Neutrophil (primary cell): Measurements from ENCODE around the gene BLOC1S5.
"Not testable (repeated sequence)": the region's sequence is repeated elsewhere in the genome, so short reads cannot be mapped to it uniquely, and the experiment has no call there.

Experiments
- H3K27ac ChIP-seq: fragments of 200-600 bp; sonication (generic); 2 replicates; pipeline ENCODE4 v1.5.1; 2016; ENCODE audit warnings: mild to moderate bottlenecking, moderate library complexity
- H3K27me3 ChIP-seq: fragments of 200-600 bp; sonication (generic); 2 replicates; pipeline ENCODE4 v1.6.0; 2016; ENCODE audit warnings: mild to moderate bottlenecking
- H3K36me3 ChIP-seq: fragments of 200-600 bp; sonication (generic); 2 replicates; pipeline ENCODE4 v1.5.1; 2017
- H3K4me1 ChIP-seq, 2 experiments: fragments of 200-600 bp in 1 of 2; sonication (generic) in 1 of 2; 1 replicate in 1 of 2; 2 replicates in 1 of 2; pipeline versions ENCODE4 v1.5.1 to v1.6.1; 2013 to 2016; ENCODE audit warnings: low read depth in 1 of 2, low read length in 1 of 2, mild to moderate bottlenecking in 1 of 2, moderate library complexity in 1 of 2; ENCODE audit not compliant: control insufficient read depth in 1 of 2, insufficient read depth in 1 of 2
- H3K4me3 ChIP-seq, 2 experiments: fragments of 200-600 bp in 1 of 2; sonication (generic) in 1 of 2; 1 replicate in 1 of 2; 2 replicates in 1 of 2; pipeline ENCODE4 v1.5.1; 2013 to 2016; ENCODE audit warnings: low read depth in 1 of 2, low read length in 1 of 2, mild to moderate bottlenecking in 1 of 2, moderate library complexity in 1 of 2
- H3K9me3 ChIP-seq: fragments of 200-600 bp; sonication (generic); 2 replicates; pipeline ENCODE4 v1.5.1; 2016
- TF ChIP-seq, protein P1 (sequence below): fragments of 200-600 bp; sonication (generic); IDR thresholded peaks from 2 replicates; pipeline ENCODE4 v1.5.1; 2016; ENCODE audit warnings: antibody characterized with exemption

The BLOC1S5 gene

DNA sequence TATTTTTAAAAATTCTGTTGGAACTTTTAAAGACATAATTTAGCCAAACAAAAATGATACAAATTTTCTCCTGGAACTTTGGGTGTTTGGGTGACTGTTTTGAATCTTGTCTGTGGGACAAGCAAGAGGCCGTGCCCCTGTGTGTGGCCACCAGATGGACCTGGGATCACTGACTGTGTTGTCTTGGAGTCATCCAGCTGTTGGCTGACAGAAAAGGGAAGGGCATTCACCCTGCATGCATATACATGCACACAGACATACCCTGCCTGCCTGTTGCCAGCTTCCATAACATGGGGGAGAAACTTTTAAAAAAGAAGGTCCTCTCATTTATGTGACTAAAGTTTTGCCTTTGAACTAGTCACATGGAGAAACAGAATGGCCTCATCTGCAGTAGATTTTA is 72.7 kb downstream of the BLOC1S5 start:
- no peaks in the 10 kb centered on the region for H3K9me3 ChIP-seq
- TF ChIP-seq, protein P1, sequence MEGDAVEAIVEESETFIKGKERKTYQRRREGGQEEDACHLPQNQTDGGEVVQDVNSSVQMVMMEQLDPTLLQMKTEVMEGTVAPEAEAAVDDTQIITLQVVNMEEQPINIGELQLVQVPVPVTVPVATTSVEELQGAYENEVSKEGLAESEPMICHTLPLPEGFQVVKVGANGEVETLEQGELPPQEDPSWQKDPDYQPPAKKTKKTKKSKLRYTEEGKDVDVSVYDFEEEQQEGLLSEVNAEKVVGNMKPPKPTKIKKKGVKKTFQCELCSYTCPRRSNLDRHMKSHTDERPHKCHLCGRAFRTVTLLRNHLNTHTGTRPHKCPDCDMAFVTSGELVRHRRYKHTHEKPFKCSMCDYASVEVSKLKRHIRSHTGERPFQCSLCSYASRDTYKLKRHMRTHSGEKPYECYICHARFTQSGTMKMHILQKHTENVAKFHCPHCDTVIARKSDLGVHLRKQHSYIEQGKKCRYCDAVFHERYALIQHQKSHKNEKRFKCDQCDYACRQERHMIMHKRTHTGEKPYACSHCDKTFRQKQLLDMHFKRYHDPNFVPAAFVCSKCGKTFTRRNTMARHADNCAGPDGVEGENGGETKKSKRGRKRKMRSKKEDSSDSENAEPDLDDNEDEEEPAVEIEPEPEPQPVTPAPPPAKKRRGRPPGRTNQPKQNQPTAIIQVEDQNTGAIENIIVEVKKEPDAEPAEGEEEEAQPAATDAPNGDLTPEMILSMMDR = no peak
- H3K27ac ChIP-seq = no peak overlapping the region
- no peaks in the 10 kb centered on the region for H3K4me1 ChIP-seq
- no peaks in the 10 kb centered on the region for H3K36me3 ChIP-seq
- H3K27me3 ChIP-seq = no peaks in the 10 kb centered on the region
- H3K4me3 ChIP-seq = no peak overlapping the region

DNA sequence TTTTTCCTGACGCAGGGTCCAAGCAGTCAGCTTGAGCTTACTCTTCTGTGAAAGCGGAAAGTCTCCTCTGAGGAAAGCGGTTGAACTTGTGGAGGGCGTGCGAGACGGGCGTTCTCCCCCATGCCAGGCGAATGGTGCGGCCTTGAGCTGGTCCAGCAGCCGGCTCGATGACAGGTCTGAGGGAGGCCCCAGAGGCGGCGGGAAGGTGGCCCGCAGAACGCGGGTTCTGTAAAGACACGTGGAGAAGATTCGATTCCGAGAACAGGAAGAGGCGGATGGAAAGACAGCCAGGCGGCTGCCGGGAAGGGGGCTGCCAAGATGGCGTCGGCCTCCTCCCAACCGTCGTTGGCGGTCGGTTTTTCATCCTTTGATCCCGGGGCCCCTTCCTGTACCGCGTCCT is 78.0 kb downstream of the BLOC1S5 start:
- TF ChIP-seq, protein P1 = no peak
- Histone ChIP-seq H3K36me3 (no peaks in the 10 kb centered on the region), H3K9me3 (no peaks in the 10 kb centered on the region), H3K27me3 (no peaks in the 10 kb centered on the region), H3K4me3 (no peak overlapping the region), H3K4me1 (no peaks in the 10 kb centered on the region), H3K27ac (no peak overlapping the region)

DNA sequence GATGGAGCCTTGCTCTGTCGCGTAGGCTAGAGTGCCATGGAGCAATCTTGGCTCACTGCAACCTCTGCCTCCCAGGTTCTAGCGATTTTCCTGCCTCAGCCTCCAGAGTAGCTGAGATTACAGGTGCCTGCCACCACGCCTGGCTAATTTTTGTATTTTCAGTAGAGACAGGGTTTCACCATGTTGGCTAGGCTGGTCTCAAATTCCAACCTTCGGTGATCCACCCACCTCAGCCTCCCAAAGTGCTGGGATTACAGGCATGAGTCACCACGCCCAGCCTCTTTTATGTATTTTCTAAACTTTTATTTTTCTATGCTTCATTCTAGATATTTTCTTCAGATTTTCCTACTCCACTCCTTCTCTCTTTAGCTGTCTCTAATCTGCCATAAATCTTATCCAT is 80.2 kb downstream of the BLOC1S5 start:
- not testable (repeated sequence) for H3K4me3 ChIP-seq, H3K36me3 ChIP-seq, H3K27ac ChIP-seq, H3K27me3 ChIP-seq, H3K9me3 ChIP-seq, H3K4me1 ChIP-seq

DNA sequence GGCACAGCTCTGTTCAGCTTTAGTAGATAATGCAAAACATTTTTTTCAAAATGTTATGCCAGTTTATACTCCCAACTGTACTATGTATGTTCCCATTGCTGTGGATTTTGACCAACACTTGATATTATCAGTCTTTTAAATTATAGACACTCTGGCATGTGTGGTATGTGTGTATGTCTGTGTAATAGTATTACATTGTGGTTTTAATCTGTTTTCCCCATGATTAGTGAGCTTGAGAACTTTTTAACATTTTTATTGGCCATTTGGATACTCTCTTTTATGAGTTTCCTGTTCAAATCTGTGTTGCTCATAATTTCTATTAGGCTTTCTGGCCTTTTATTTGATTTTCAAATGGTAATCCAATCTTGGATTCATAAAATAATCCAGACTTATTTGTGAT is 84.4 kb downstream of the BLOC1S5 start:
- Histone ChIP-seq H3K36me3 (no peaks in the 10 kb centered on the region), H3K9me3 (no peaks in the 10 kb centered on the region), H3K27me3 (peaks cover 22% of the 10 kb centered on the region), H3K27ac (no peak overlapping the region), H3K4me1 (no peaks in the 10 kb centered on the region), H3K4me3 (no peak overlapping the region)
- TF ChIP-seq, protein P1 = no peak

DNA sequence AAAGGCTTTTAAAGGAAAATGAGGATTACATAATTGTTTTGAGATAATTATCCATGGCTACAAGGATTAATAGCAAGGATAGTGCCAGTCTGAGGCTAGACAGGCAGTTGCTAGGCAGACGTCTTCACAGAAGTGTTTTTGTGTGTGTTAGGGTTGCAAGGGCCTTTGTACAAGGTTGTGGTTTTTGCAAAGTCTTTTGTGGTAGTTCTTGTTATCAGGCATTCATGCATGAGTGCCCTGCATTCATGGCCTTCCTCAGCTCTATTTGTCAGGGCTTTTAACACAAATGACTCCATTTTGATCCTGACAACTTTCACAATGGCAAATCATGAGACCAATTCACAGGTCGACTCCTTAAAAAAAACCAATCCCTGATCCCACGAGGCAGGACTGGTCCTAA is 85.5 kb downstream of the BLOC1S5 start:
- TF ChIP-seq, protein P1 = no peak

DNA sequence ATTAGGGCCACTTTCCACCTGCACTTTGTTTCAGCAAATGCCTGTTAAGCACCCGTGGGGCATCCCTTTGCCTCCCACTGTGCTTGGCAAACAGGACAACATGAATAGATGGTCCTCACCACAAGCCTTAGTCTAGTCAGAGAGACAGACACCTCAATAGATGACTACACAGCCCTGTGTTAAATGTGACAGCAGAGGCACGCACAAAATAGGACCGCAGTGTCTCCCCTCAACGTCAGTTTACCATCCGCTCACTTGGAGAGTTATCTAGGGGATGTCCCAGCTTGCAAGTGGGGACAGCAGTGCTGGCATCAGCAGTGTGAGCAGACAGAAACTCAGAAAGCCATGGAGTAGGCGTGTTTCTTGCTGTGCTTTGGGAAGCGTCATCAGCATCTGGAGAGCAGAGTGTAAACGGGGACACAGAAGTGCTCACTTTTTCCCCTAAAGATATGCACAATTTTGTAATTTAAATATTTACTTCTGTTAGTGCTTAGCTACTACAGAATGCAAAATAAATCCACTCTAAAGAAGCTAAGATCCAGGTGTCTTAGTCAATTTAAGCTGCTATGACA is 87.6 kb downstream of the BLOC1S5 start:
- H3K27ac ChIP-seq = no peak overlapping the region
- peaks cover 37% of the 10 kb centered on the region for H3K27me3 ChIP-seq
- H3K4me3 ChIP-seq = no peak overlapping the region
- TF ChIP-seq, protein P1 = no peak
- H3K36me3 ChIP-seq = no peaks in the 10 kb centered on the region
- H3K9me3 ChIP-seq = no peaks in the 10 kb centered on the region
- H3K4me1 ChIP-seq = no peaks in the 10 kb centered on the region

More for the DNA sequence above, 85.5 kb downstream of the BLOC1S5 start:
- no peaks in the 10 kb centered on the region for H3K36me3 ChIP-seq
- no peak overlapping the region for H3K27ac ChIP-seq
- H3K4me1 ChIP-seq = no peaks in the 10 kb centered on the region
- no peaks in the 10 kb centered on the region for H3K9me3 ChIP-seq
- peaks cover 33% of the 10 kb centered on the region for H3K27me3 ChIP-seq
- H3K4me3 ChIP-seq = no peak overlapping the region
